Testis (tissue), 2 donors: ENCODE data around the gene NUDT5.

Experiments
- POLR2A ChIP-seq: fragments of 450-650 bp; IDR thresholded peaks from one replicate; pipeline ENCODE4 v1.6.1; 2017; ENCODE audit warnings: antibody characterized with exemption, mild to moderate bottlenecking, moderate library complexity
- TF ChIP-seq, protein P1 (sequence below), 3 experiments: fragments of 450-650 bp in 2 of 3; fragments of 200-600 bp in 1 of 3; sonication (generic) in 1 of 3; IDR thresholded peaks; one replicate each; pipeline ENCODE4 v1.5.1; 2016 to 2019; ENCODE audit warnings: antibody characterized with exemption in 3 of 3, mild to moderate bottlenecking in 2 of 3, moderate library complexity in 1 of 3

DNA sequence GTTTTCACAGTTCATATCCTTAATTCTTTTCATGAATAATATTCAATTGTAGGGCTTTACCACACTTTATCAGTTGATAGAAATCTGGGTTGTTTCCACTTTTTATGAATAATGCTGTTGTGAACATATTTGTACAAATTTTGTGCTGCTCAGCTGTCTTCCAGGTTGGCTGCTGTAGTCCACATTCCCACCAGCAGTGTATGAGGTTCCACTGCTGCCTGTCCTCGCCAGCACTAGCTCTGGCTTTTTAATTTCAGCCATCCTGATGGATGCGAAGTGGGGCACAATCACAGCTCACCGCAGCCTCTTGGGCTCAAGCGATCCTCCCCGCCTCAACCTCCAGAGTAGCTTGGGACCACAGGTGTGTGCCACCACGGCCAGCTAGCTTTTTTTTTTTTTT lies 32.8 kb downstream of the NUDT5 start:
- no peak for TF ChIP-seq POLR2A
- TF ChIP-seq, protein P1, sequence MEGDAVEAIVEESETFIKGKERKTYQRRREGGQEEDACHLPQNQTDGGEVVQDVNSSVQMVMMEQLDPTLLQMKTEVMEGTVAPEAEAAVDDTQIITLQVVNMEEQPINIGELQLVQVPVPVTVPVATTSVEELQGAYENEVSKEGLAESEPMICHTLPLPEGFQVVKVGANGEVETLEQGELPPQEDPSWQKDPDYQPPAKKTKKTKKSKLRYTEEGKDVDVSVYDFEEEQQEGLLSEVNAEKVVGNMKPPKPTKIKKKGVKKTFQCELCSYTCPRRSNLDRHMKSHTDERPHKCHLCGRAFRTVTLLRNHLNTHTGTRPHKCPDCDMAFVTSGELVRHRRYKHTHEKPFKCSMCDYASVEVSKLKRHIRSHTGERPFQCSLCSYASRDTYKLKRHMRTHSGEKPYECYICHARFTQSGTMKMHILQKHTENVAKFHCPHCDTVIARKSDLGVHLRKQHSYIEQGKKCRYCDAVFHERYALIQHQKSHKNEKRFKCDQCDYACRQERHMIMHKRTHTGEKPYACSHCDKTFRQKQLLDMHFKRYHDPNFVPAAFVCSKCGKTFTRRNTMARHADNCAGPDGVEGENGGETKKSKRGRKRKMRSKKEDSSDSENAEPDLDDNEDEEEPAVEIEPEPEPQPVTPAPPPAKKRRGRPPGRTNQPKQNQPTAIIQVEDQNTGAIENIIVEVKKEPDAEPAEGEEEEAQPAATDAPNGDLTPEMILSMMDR (IDR thresholded peaks at IDR 0.05) = no peak
